ENCODE data around the gene GIPC2.
"Not testable (repeated sequence)": the region's sequence is repeated elsewhere in the genome, so short reads cannot be mapped to it uniquely, and the experiment has no call there.

GIPC2 gene

GRCh38 chr1:78070210-78070609 lies 24.4 kb downstream of the GIPC2 start:
- DNase-seq, result no peak

GRCh38 chr1:78070758-78071157 lies 25.0 kb downstream of the GIPC2 start:
- no peak for DNase-seq

GRCh38 chr1:78071696-78072095 lies 25.9 kb downstream of the GIPC2 start:
- no peak for DNase-seq

GRCh38 chr1:78072216-78072615 lies 26.4 kb downstream of the GIPC2 start:
- no peak for DNase-seq

- no peak for DNase-seq
Measured at GRCh38 chr1:78073441-78073840, 27.7 kb downstream of the GIPC2 start.

GRCh38 chr1:78075621-78076020 lies 29.9 kb downstream of the GIPC2 start:
- no peak for DNase-seq

- no peak for DNase-seq
Measured at GRCh38 chr1:78078358-78078757, 32.6 kb downstream of the GIPC2 start.

- DNase-seq, result no peak
Measured at GRCh38 chr1:78079580-78079979, 33.8 kb downstream of the GIPC2 start.

- no peak for DNase-seq
Measured at GRCh38 chr1:78080767-78081166, 35.0 kb downstream of the GIPC2 start.

GRCh38 chr1:78081980-78082860 lies 36.5 kb downstream of the GIPC2 start:
- DNase-seq, result no peak

- DNase-seq, result not testable (repeated sequence)
Measured at GRCh38 chr1:78084639-78085038, 38.9 kb downstream of the GIPC2 start.

- no peak for DNase-seq
Measured at GRCh38 chr1:78086697-78087096, 40.9 kb downstream of the GIPC2 start.

GRCh38 chr1:78088015-78088414 lies 42.2 kb downstream of the GIPC2 start:
- DNase-seq, result no peak

GRCh38 chr1:78088486-78088885 lies 42.7 kb downstream of the GIPC2 start:
- DNase-seq, result no peak

- DNase-seq, result no peak
Measured at GRCh38 chr1:78089010-78089409, 43.2 kb downstream of the GIPC2 start.

GRCh38 chr1:78090472-78091133 lies 44.8 kb downstream of the GIPC2 start:
- DNase-seq, result no peak

- no peak for DNase-seq
Measured at GRCh38 chr1:78091215-78091813, 45.5 kb downstream of the GIPC2 start.

- no peak for DNase-seq
Measured at GRCh38 chr1:78091886-78092285, 46.1 kb downstream of the GIPC2 start.

- DNase-seq, result no peak
Measured at GRCh38 chr1:78092643-78093042, 46.9 kb downstream of the GIPC2 start.

GRCh38 chr1:78093560-78093959 lies 47.8 kb downstream of the GIPC2 start:
- DNase-seq, result no peak

- DNase-seq, result no peak
Measured at GRCh38 chr1:78094639-78095038, 48.9 kb downstream of the GIPC2 start.

GRCh38 chr1:78095593-78095992 lies 49.8 kb downstream of the GIPC2 start:
- no peak for DNase-seq

- DNase-seq, result no peak
Measured at GRCh38 chr1:78096017-78096416, 50.3 kb downstream of the GIPC2 start.

- no peak for DNase-seq
Measured at GRCh38 chr1:78096976-78097375, 51.2 kb downstream of the GIPC2 start.

Measured in femur (tissue), 1 donor.